ENCODE results near the gene ENPP3.
"Not testable (repeated sequence)": the region's sequence is repeated elsewhere in the genome, so short reads cannot be mapped to it uniquely, and the experiment has no call there.

The ENPP3 gene

GRCh38 chr6:131739136-131739535 is 102.0 kb downstream of the ENPP3 start:
- no peak for DNase-seq (ENCODE audit: low read depth)

GRCh38 chr6:131740161-131740560 is 103.1 kb downstream of the ENPP3 start:
- no peak for DNase-seq (ENCODE audit: low read depth)

- no peak for DNase-seq (ENCODE audit: low read depth)
These were observed 104.7 kb downstream of the ENPP3 start for GRCh38 chr6:131741688-131742393.

- DNase-seq (ENCODE audit: low read depth) = no peak
These were observed 107.6 kb downstream of the ENPP3 start for GRCh38 chr6:131744432-131745287.

- DNase-seq (ENCODE audit: low read depth) = no peak
These were observed 108.4 kb downstream of the ENPP3 start for GRCh38 chr6:131745476-131745875.

- DNase-seq (ENCODE audit: low read depth) = no peak
These were observed 110.8 kb downstream of the ENPP3 start for GRCh38 chr6:131747821-131748353.

- no peak for DNase-seq (ENCODE audit: low read depth)
These were observed 111.9 kb downstream of the ENPP3 start for GRCh38 chr6:131749023-131749422.

- not testable (repeated sequence) for DNase-seq (ENCODE audit: low read depth)
These were observed 114.1 kb downstream of the ENPP3 start for GRCh38 chr6:131751012-131751715.

GRCh38 chr6:131754088-131754487 is 117.0 kb downstream of the ENPP3 start:
- no peak for DNase-seq (ENCODE audit: low read depth)

- DNase-seq (ENCODE audit: low read depth) = no peak
These were observed 117.8 kb downstream of the ENPP3 start for GRCh38 chr6:131754715-131755567.

- DNase-seq (ENCODE audit: low read depth) = peak; percentile 48
These were observed 118.5 kb downstream of the ENPP3 start for GRCh38 chr6:131755597-131755996.

GRCh38 chr6:131756039-131756438 is 118.9 kb downstream of the ENPP3 start:
- DNase-seq (ENCODE audit: low read depth) = no peak

GRCh38 chr6:131758920-131759319 is 121.8 kb downstream of the ENPP3 start:
- DNase-seq (ENCODE audit: low read depth) = no peak

GRCh38 chr6:131761060-131761761 is 124.1 kb downstream of the ENPP3 start:
- DNase-seq (ENCODE audit: low read depth) = peak; percentile 72

GRCh38 chr6:131761762-131762067 is 124.6 kb downstream of the ENPP3 start:
- no peak for DNase-seq (ENCODE audit: low read depth)

GRCh38 chr6:131762984-131763383 is 125.9 kb downstream of the ENPP3 start:
- DNase-seq (ENCODE audit: low read depth) = no peak

- no peak for DNase-seq (ENCODE audit: low read depth)
These were observed 126.6 kb downstream of the ENPP3 start for GRCh38 chr6:131763749-131764148.

GRCh38 chr6:131764350-131764749 is 127.2 kb downstream of the ENPP3 start:
- peak; percentile 82 for DNase-seq (ENCODE audit: low read depth)

GRCh38 chr6:131765081-131765803 is 128.1 kb downstream of the ENPP3 start:
- DNase-seq (ENCODE audit: low read depth) = peak; percentile 92

GRCh38 chr6:131765804-131766135 is 128.7 kb downstream of the ENPP3 start:
- DNase-seq (ENCODE audit: low read depth) = no peak

All from amniotic epithelial cell (primary cell).